ENCODE measurements around the gene ATP1B1. TPM values are rescaled to one million over a fixed set of nuclear protein-coding genes. Genes with fewer than 3 reads are reported as not detected.

ATP1B1 gene
- total RNA-seq, 1 experiment from 2014 or later, result 40.7 TPM

- H3K27me3 Mint-ChIP-seq (ENCODE audit: low read depth), result no peaks in the 10 kb centered on the region; the same call in none of the 2 replicates
- TF ChIP-seq ZNF423 (CRISPR knock-in tag; IDR thresholded peaks at IDR 0.05), result no peak
- peak; percentile 29; the same call in 1 of the 2 replicates for TF ChIP-seq FOXP1 (CRISPR knock-in tag; IDR thresholded peaks at IDR 0.05; ENCODE audit: borderline replicate concordance)
- no peak for TF ChIP-seq ZBTB43 (CRISPR knock-in tag; IDR thresholded peaks at IDR 0.05)
- peak; percentile 69 for TF ChIP-seq HMGXB4 (CRISPR knock-in tag; IDR thresholded peaks at IDR 0.05)
- 0 out of 2 replicates have a peak, but pooled peaks have one; percentile 54 for TF ChIP-seq ELF4 (CRISPR knock-in tag; IDR thresholded peaks at IDR 0.05; ENCODE audit: low read depth)
- peak; percentile 81; the same call in 1 of the 2 replicates for TF ChIP-seq KAT7 (CRISPR knock-in tag; IDR thresholded peaks at IDR 0.05; ENCODE audit: borderline replicate concordance)
- 0 out of 2 replicates have a peak, but pooled peaks have one; percentile 2 for TF ChIP-seq ARID4B (CRISPR knock-in tag; IDR thresholded peaks at IDR 0.05; ENCODE audit: borderline replicate concordance)
- ATAC-seq (no peak), DNase-seq (ENCODE audit: low spot score) (peak; percentile 36)
- no peaks in the 10 kb centered on the region for H3K9me3 Mint-ChIP-seq
- peaks cover 5% of the 10 kb centered on the region for H3K36me3 Mint-ChIP-seq
- peak overlapping the region; percentile 89 for H3K4me3 Mint-ChIP-seq
- H3K27ac Mint-ChIP-seq, result peak overlapping the region; percentile 82
- CTCF ChIA-PET, result interaction anchor here (1.5 to 2.1 kb wide), 3 partner anchors 241 to 504 kb away, joined by 4 to 10 read pairs (median 5); no protein-coding TSS in a partner anchor
- peaks cover 45% of the 10 kb centered on the region for H3K4me1 Mint-ChIP-seq
- POLR2A ChIA-PET, result interaction anchor here (0.6 to 1.6 kb wide), 4 partner anchors 329 to 503 kb away, joined by 3 read pairs; no protein-coding TSS in a partner anchor
These were observed 572 bp downstream of the ATP1B1 start for GRCh38 chr1:169106921-169107602.

GRCh38 chr1:169107603-169108208 lies 1.2 kb downstream of the ATP1B1 start:
- no peak for DNase-seq (ENCODE audit: low spot score)
- H3K4me3 Mint-ChIP-seq, result peak overlapping the region; percentile 89
- no peak for ATAC-seq
- POLR2A ChIA-PET, result interaction anchor here (1.0 to 1.3 kb wide), 2 partner anchors 424 to 504 kb away, joined by 3 read pairs; no protein-coding TSS in a partner anchor
- H3K36me3 Mint-ChIP-seq, result peaks cover 12% of the 10 kb centered on the region
- TF ChIP-seq NR2C2 (CRISPR knock-in tag; IDR thresholded peaks at IDR 0.05) (no peak), ZNF416 (CRISPR knock-in tag; IDR thresholded peaks at IDR 0.05) (no peak), GRHL2 (CRISPR knock-in tag; IDR thresholded peaks at IDR 0.05; ENCODE audit: insufficient replicate concordance, severe bottlenecking) (no peak), NFATC4 (CRISPR knock-in tag; IDR thresholded peaks at IDR 0.05) (no peak), MYBL2 (CRISPR knock-in tag; IDR thresholded peaks at IDR 0.05) (no peak)
- H3K27ac Mint-ChIP-seq, result peak overlapping the region; percentile 82
- peaks cover 52% of the 10 kb centered on the region for H3K4me1 Mint-ChIP-seq
- no peaks in the 10 kb centered on the region; the same call in none of the 2 replicates for H3K27me3 Mint-ChIP-seq (ENCODE audit: low read depth)
- no peaks in the 10 kb centered on the region for H3K9me3 Mint-ChIP-seq
- CTCF ChIA-PET, result interaction anchor here (1.0 to 1.5 kb wide), 2 partner anchors 241 to 504 kb away, joined by 3 to 4 read pairs; no protein-coding TSS in a partner anchor

Data from WTC11 (cell line).